ENCODE results near the gene DMD.
"Not testable (repeated sequence)": the region's sequence is repeated elsewhere in the genome, so short reads cannot be mapped to it uniquely, and the experiment has no call there.

Gene DMD

GRCh38 chrX:32289356-32289755 lies 922.0 kb downstream of the DMD start:
- DNase-seq (ENCODE audit: low read depth in 1 of 2, low spot score in 1 of 2), result no peak

- no peak for DNase-seq (ENCODE audit: low read depth in 1 of 2, low spot score in 1 of 2)
Observed at GRCh38 chrX:32281853-32282252, 929.5 kb downstream of the DMD start.

GRCh38 chrX:32280921-32281320 lies 930.4 kb downstream of the DMD start:
- DNase-seq (ENCODE audit: low read depth in 1 of 2, low spot score in 1 of 2), result no peak

- no peak for DNase-seq (ENCODE audit: low read depth in 1 of 2, low spot score in 1 of 2)
Observed at GRCh38 chrX:32280489-32280888, 930.9 kb downstream of the DMD start.

- no peak for DNase-seq (ENCODE audit: low read depth in 1 of 2, low spot score in 1 of 2)
Observed at GRCh38 chrX:32276153-32276552, 935.2 kb downstream of the DMD start.

- DNase-seq (ENCODE audit: low read depth in 1 of 2, low spot score in 1 of 2), result no peak
Observed at GRCh38 chrX:32269866-32270265, 941.5 kb downstream of the DMD start.

- no peak for DNase-seq (ENCODE audit: low read depth in 1 of 2, low spot score in 1 of 2)
Observed at GRCh38 chrX:32268207-32268606, 943.1 kb downstream of the DMD start.

- no peak for DNase-seq (ENCODE audit: low read depth in 1 of 2, low spot score in 1 of 2)
Observed at GRCh38 chrX:32267796-32268195, 943.6 kb downstream of the DMD start.

GRCh38 chrX:32246675-32247074 lies 964.7 kb downstream of the DMD start:
- not testable (repeated sequence) for DNase-seq (ENCODE audit: low read depth in 1 of 2, low spot score in 1 of 2)

GRCh38 chrX:32195611-32196010 lies 1015.7 kb downstream of the DMD start:
- no peak for DNase-seq (ENCODE audit: low read depth in 1 of 2, low spot score in 1 of 2)

- DNase-seq (ENCODE audit: low read depth in 1 of 2, low spot score in 1 of 2), result no peak
Observed at GRCh38 chrX:32191316-32191715, 1020.0 kb downstream of the DMD start.

- DNase-seq (ENCODE audit: low read depth in 1 of 2, low spot score in 1 of 2), result no peak
Observed at GRCh38 chrX:32185160-32185559, 1026.2 kb downstream of the DMD start.

- no peak for DNase-seq (ENCODE audit: low read depth in 1 of 2, low spot score in 1 of 2)
Observed at GRCh38 chrX:32183066-32183465, 1028.3 kb downstream of the DMD start.

- DNase-seq (ENCODE audit: low read depth in 1 of 2, low spot score in 1 of 2), result no peak
Observed at GRCh38 chrX:32176510-32176909, 1034.8 kb downstream of the DMD start.

- DNase-seq (ENCODE audit: low read depth in 1 of 2, low spot score in 1 of 2), result no peak
Observed at GRCh38 chrX:32170481-32170880, 1040.9 kb downstream of the DMD start.

- DNase-seq (ENCODE audit: low read depth in 1 of 2, low spot score in 1 of 2), result no peak
Observed at GRCh38 chrX:32155044-32155638, 1056.2 kb downstream of the DMD start.

- DNase-seq (ENCODE audit: low read depth in 1 of 2, low spot score in 1 of 2), result no peak
Observed at GRCh38 chrX:32153585-32153984, 1057.8 kb downstream of the DMD start.

- DNase-seq (ENCODE audit: low read depth in 1 of 2, low spot score in 1 of 2), result no peak
Observed at GRCh38 chrX:32150141-32150540, 1061.2 kb downstream of the DMD start.

- DNase-seq (ENCODE audit: low read depth in 1 of 2, low spot score in 1 of 2), result no peak
Observed at GRCh38 chrX:32141841-32142240, 1069.5 kb downstream of the DMD start.

- no peak for DNase-seq (ENCODE audit: low read depth in 1 of 2, low spot score in 1 of 2)
Observed at GRCh38 chrX:32139476-32139875, 1071.9 kb downstream of the DMD start.

GRCh38 chrX:32137525-32137924 lies 1073.8 kb downstream of the DMD start:
- DNase-seq (ENCODE audit: low read depth in 1 of 2, low spot score in 1 of 2), result no peak

GRCh38 chrX:32126997-32127396 lies 1084.4 kb downstream of the DMD start:
- no peak for DNase-seq (ENCODE audit: low read depth in 1 of 2, low spot score in 1 of 2)

- no peak for DNase-seq (ENCODE audit: low read depth in 1 of 2, low spot score in 1 of 2)
Observed at GRCh38 chrX:32118832-32119231, 1092.5 kb downstream of the DMD start.

- no peak for DNase-seq (ENCODE audit: low read depth in 1 of 2, low spot score in 1 of 2)
Observed at GRCh38 chrX:32116047-32116446, 1095.3 kb downstream of the DMD start.
